Neural cell (in vitro differentiated cells): ENCODE measurements around the gene AKAP9. TPM values are rescaled to one million over a fixed set of nuclear protein-coding genes. Genes with fewer than 3 reads are reported as not detected.

ENCODE experiments used
- H2AFZ ChIP-seq: fragments of 200-600, 300-800 bp; sonication (generic), shearing (Covaris generic); 2 replicates; pipeline ENCODE4 v1.6.0; 2014; ENCODE audit warnings: low read depth, mild to moderate bottlenecking, antibody characterized with exemption, low read length, moderate library complexity
- H3F3A ChIP-seq: fragments of 200-600 bp; shearing (Covaris generic); 2 replicates; pipeline ENCODE4 v1.6.1; 2016; ENCODE audit warnings: mild to moderate bottlenecking, moderate library complexity, mixed read lengths, antibody characterized with exemption, low read length; ENCODE audit not compliant: insufficient read depth, poor library complexity, severe bottlenecking
- H3K27ac ChIP-seq: fragments of 200-600, 300-800 bp; sonication (generic), shearing (Covaris generic); 2 replicates; pipeline ENCODE4 v1.5.1; 2014; ENCODE audit warnings: mild to moderate bottlenecking, low read length, moderate library complexity
- H3K27me3 ChIP-seq: fragments of 300-800, 200-600 bp; sonication (generic), shearing (Covaris generic); 2 replicates; pipeline ENCODE4 v1.6.0; 2014; ENCODE audit warnings: mild to moderate bottlenecking, low read depth, low read length, moderate library complexity; ENCODE audit not compliant: insufficient read depth
- H3K36me3 ChIP-seq: fragments of 300-800, 200-600 bp; sonication (generic), shearing (Covaris generic); 2 replicates; pipeline ENCODE4 v1.5.1; 2014; ENCODE audit warnings: mild to moderate bottlenecking, antibody characterized with exemption, low read length, moderate library complexity; ENCODE audit not compliant: insufficient read depth
- H3K4me2 ChIP-seq: fragments of 300-800, 200-600 bp; sonication (generic), shearing (Covaris generic); 2 replicates; pipeline ENCODE4 v1.6.0; 2014; ENCODE audit warnings: mild to moderate bottlenecking, low read length
- H3K4me3 ChIP-seq: fragments of 300-800, 200-600 bp; sonication (generic), shearing (Covaris generic); 2 replicates; pipeline ENCODE4 v1.5.1; 2014; ENCODE audit warnings: mild to moderate bottlenecking, low read length, moderate library complexity
- H3K79me2 ChIP-seq: fragments of 200-600 bp; shearing (Covaris generic); replicated peaks from 2 replicates; pipeline ENCODE4 v1.6.0; 2014; ENCODE audit warnings: mild to moderate bottlenecking, low read length, moderate library complexity; ENCODE audit not compliant: insufficient read depth
- H3K9ac ChIP-seq: fragments of 300-800, 200-600 bp; sonication (generic), shearing (Covaris generic); 2 replicates; pipeline ENCODE4 v1.6.1; 2016; ENCODE audit warnings: mild to moderate bottlenecking, low read length, mixed read lengths
- H3K9me2 ChIP-seq: fragments of 200-600 bp; shearing (Covaris generic); 2 replicates; pipeline ENCODE4 v1.6.1; 2016; ENCODE audit warnings: mild to moderate bottlenecking, low read length, mixed read lengths; ENCODE audit not compliant: insufficient read depth
- H3K9me3 ChIP-seq: fragments of 200-600, 300-800 bp; sonication (generic), shearing (Covaris generic); 2 replicates; pipeline ENCODE4 v1.6.1; 2016; ENCODE audit warnings: mild to moderate bottlenecking, mixed run types, low read length, moderate library complexity, mixed read lengths
- H4K20me1 ChIP-seq: fragments of 200-600 bp; shearing (Covaris generic); 2 replicates; pipeline ENCODE4 v1.6.1; 2016; ENCODE audit warnings: mild to moderate bottlenecking, mixed run types; ENCODE audit not compliant: insufficient read depth
- CTCF ChIP-seq: fragments of 450-650 bp; IDR thresholded peaks from 2 replicates; pipeline ENCODE4 v1.5.1; 2014; ENCODE audit warnings: antibody characterized with exemption, mild to moderate bottlenecking, moderate library complexity; ENCODE audit not compliant: poor library complexity, severe bottlenecking
- EZH2 ChIP-seq: fragments of 200-600, 300-800 bp; shearing (Covaris generic), sonication (generic); IDR thresholded peaks from 2 replicates; pipeline ENCODE4 v1.6.1; 2014; ENCODE audit warnings: antibody characterized with exemption, low read length, borderline replicate concordance, mild to moderate bottlenecking; ENCODE audit not compliant: insufficient read depth, poor library complexity, severe bottlenecking
- MXI1 ChIP-seq: fragments of 450-650 bp; conservative IDR thresholded peaks from 2 replicates; pipeline ENCODE4 v1.6.1; 2014; ENCODE audit warnings: antibody characterized with exemption, mild to moderate bottlenecking; ENCODE audit not compliant: poor library complexity, severe bottlenecking
- POLR2AphosphoS5 ChIP-seq: IDR thresholded peaks from 2 replicates; pipeline ENCODE4 v1.6.1; 2012
- RAD21 ChIP-seq: fragments of 450-650 bp; conservative IDR thresholded peaks from 2 replicates; pipeline ENCODE4 v1.6.1; 2014; ENCODE audit warnings: antibody characterized with exemption, mild to moderate bottlenecking, moderate library complexity
- REST ChIP-seq: IDR thresholded peaks from 2 replicates; pipeline ENCODE4 v1.6.1; 2012; ENCODE audit warnings: borderline replicate concordance
- SMC3 ChIP-seq: fragments of 450-650 bp; conservative IDR thresholded peaks from 2 replicates; pipeline ENCODE4 v1.6.1; 2014; ENCODE audit warnings: antibody characterized with exemption, mild to moderate bottlenecking, moderate library complexity; ENCODE audit not compliant: poor library complexity
- TAF1 ChIP-seq: IDR thresholded peaks from 2 replicates; pipeline ENCODE4 v1.6.1; 2012; ENCODE audit warnings: low read depth
- polyA plus RNA-seq: library from polyadenylated mRNA; depleted of rRNA; stranded (reverse); fragments of >200 nt; gene quantifications from 2 replicates; pipeline ENCODE4 v1.2.3, GENCODE V29; 2014

Gene AKAP9
- polyA plus RNA-seq, 1 donor from 2014 or later, result 120 TPM

GRCh38 chr7:92052684-92053083 is 112.0 kb downstream of the AKAP9 start:
- H3K27ac ChIP-seq, result no peak overlapping the region
- peaks cover 11% of the 10 kb centered on the region for H3K36me3 ChIP-seq
- H4K20me1 ChIP-seq, result no peaks in the 10 kb centered on the region
- no peaks in the 10 kb centered on the region for H3K79me2 ChIP-seq
- no peak overlapping the region for H3K4me3 ChIP-seq
- H3F3A ChIP-seq, result no peaks in the 10 kb centered on the region
- no peak for TF ChIP-seq CTCF
- no peak for TF ChIP-seq EZH2
- no peak for TF ChIP-seq RAD21
- TF ChIP-seq REST, result no peak
- no peak overlapping the region for H3K9ac ChIP-seq
- H3K9me2 ChIP-seq, result no peaks in the 10 kb centered on the region
- no peaks in the 10 kb centered on the region for H3K9me3 ChIP-seq
- no peaks in the 10 kb centered on the region for H3K27me3 ChIP-seq
- H3K4me2 ChIP-seq, result no peak overlapping the region
- no peak overlapping the region for H2AFZ ChIP-seq

GRCh38 chr7:92053312-92053711 is 112.7 kb downstream of the AKAP9 start:
- H2AFZ ChIP-seq, result no peak overlapping the region
- H3K4me2 ChIP-seq, result no peak overlapping the region
- H3K36me3 ChIP-seq, result peaks cover 11% of the 10 kb centered on the region
- no peaks in the 10 kb centered on the region for H3K27me3 ChIP-seq
- no peak for TF ChIP-seq SMC3
- TF ChIP-seq RAD21, result no peak
- TF ChIP-seq EZH2, result no peak
- TF ChIP-seq REST, result no peak
- no peak for TF ChIP-seq CTCF
- TF ChIP-seq POLR2AphosphoS5, result no peak
- TF ChIP-seq MXI1, result no peak
- no peak for TF ChIP-seq TAF1
- H3K4me3 ChIP-seq, result no peak overlapping the region
- H4K20me1 ChIP-seq, result no peaks in the 10 kb centered on the region
- H3K9me2 ChIP-seq, result no peaks in the 10 kb centered on the region
- no peak overlapping the region for H3K9ac ChIP-seq
- no peaks in the 10 kb centered on the region for H3K9me3 ChIP-seq
- H3F3A ChIP-seq, result no peaks in the 10 kb centered on the region
- no peaks in the 10 kb centered on the region for H3K79me2 ChIP-seq
- no peak overlapping the region for H3K27ac ChIP-seq
